GM19397 (cell line): ENCODE data around the gene CEP63.
A peak's percentile ranks its signal among the peaks of the same experiment; 100 is the strongest.

Source experiments
- ATAC-seq: cut with Tn5 transposase; IDR thresholded peaks from one replicate; pipeline ENCODE4 v1.9.1; 2021; ENCODE audit warnings: mild to moderate bottlenecking, moderate library complexity; ENCODE audit not compliant: unreplicated experiment

Gene CEP63

GRCh38 chr3:134485718-134486576 lies at the start of gene CEP63, which contains the start of gene ANAPC13:
CEP63 (plus strand) TSS chr3:134486057; CDS start chr3:134495321, 9,264 bp downstream.
ANAPC13 (minus strand) TSS chr3:134485985; CDS start chr3:134482904, 3,081 bp downstream.
- peak; percentile 87 for ATAC-seq

- no peak for ATAC-seq
Observed at GRCh38 chr3:134437211-134437752, 48.6 kb upstream of the CEP63 start.

GRCh38 chr3:134441321-134441720 lies 44.5 kb upstream of the CEP63 start:
- no peak for ATAC-seq

DNA sequence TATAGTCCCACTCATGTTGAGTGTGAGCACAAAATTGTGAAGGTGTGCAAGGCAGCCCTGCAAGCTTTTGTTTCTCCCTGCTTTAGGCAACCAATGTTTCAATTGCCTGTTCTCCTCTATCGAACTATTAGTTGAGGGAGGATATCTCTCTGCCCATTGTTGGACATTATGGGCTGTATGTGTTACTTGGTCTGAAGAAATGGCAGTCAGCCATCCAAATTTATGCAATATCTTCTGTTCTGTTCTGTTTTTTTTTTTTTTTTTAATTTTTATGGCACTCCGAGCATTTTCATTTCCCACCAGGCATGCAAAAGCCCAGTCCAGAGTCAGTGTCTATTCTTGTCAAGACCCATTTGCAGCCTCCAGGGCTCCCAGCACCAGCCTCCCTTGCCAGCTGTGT lies 44.0 kb upstream of the CEP63 start:
- no peak for ATAC-seq

DNA sequence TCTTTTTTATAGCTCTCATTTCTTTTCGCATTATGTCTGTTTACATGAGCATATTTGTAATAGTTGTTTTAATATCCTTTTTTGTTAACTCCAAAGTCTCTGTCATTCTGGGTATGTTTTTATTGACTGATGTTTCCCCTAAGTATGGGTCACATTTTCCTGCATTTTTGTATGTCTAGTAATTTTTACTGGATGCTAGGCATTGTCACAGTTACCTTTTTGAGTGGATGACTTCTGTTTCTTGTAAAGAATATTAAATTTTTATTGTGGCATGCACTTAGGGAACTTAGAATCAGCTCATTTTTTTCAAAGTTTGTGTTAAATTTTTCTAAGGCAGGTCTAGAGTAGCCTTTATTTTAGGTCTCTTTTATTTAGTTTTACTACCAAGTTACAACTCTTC lies 40.8 kb upstream of the CEP63 start:
- ATAC-seq: no peak

DNA sequence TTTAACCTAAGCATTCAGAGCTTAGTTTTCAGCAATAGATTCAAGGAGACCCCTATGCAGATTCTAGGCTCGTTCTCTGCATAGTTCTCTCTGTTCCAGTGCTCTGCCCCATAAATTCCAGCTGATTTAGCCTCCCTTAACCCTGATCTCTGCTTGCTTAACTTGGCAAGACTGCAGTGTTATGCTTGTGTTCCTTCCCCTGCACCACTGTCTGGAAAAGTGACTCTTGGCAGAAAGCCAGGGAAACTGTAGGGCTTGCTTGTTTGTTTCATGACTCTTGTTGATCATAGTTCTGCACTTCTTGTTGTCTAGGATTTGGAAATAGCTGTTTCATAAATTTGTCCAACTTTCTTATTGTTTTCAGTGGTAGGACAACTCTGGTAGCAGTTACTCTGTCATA lies 40.2 kb upstream of the CEP63 start:
- ATAC-seq: no peak

DNA sequence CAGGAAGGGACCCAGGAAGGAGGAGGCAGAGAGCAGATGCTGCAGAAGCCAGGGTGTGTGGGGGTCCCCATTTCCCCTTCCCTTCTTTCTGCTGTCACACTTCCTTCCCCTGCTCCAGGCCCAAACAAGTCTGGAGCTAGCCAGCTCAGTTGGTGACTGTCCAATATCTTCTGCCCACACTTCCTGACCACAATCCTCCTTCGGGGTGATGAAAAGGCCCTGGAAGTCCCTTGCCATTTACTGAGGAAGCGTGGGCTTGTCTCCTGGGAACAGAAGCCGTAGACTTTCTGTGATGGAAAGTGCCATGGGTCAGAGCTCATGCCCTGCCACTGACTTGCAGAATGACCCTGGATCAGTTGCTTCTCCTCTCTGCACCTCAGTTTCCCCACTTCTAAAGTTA lies 39.1 kb upstream of the CEP63 start:
- ATAC-seq: no peak

GRCh38 chr3:134447351-134447750 lies 38.5 kb upstream of the CEP63 start:
- ATAC-seq: no peak

GRCh38 chr3:134448664-134449063 lies 37.2 kb upstream of the CEP63 start:
- ATAC-seq: no peak

DNA sequence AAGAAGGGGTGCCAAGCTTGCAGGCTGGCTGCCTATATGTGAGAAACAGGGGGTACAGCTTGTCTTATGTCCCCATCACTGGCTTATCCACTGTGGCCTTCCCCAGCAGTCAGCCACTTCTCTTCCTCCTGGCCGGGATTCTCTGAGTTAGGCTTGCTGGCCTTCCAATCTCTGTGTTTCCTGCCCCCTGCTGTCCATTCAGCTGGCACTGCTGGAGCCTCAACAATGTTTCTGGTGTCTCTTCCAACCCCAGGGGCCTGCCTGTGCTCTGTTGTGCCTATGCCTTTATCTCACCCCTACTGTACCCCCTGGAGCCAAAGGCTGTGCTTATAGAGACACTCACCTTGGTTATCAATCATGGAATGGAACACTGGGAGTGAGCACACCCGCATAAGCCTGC lies 36.6 kb upstream of the CEP63 start:
- ATAC-seq: no peak

GRCh38 chr3:134449951-134450350 lies 35.9 kb upstream of the CEP63 start:
- ATAC-seq: no peak

DNA sequence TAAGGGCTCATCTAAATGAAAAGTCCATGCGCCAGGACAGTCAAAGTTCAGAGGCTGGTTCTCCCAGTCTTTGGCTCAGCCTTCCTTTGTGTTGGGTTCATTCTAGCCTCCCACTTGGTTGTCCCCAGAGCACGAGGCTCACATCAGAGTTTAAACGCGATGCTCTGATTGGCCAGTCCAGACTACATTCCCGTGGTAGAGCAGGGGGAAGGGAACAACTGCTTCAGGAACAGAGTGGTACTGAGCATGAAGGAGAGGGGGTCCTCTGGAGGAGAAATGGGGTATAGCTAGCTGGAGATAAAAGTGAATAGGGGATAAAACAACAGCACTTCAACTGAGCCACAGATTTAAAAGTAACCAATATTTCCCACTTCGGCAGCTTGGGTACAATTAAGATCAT lies 32.2 kb upstream of the CEP63 start:
- no peak for ATAC-seq

- no peak for ATAC-seq
Observed at GRCh38 chr3:134457376-134458074, 28.3 kb upstream of the CEP63 start.

- ATAC-seq: no peak
Observed at GRCh38 chr3:134458406-134458945, 27.4 kb upstream of the CEP63 start.

DNA sequence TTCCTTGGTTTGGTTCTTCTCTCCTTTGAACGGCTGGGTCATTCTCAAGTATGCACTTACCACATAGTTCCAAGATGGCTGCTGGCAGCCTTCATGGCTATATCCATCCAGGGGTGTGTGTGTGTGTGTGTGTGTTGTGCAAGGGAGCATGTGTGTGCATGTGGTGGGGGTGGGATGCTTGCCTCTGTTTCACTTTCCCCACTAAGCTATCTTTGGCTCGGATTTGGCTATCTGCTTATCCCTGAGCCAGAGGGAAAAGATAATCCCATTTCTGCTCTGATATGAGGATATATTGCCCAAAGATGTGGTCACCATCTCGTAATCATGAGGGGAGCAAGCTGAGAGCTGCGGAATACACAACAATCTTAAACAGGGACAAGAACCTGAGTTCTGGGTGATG lies 26.3 kb upstream of the CEP63 start:
- no peak for ATAC-seq

- no peak for ATAC-seq
Observed at GRCh38 chr3:134460965-134461364, 24.9 kb upstream of the CEP63 start.

GRCh38 chr3:134462331-134462941 lies 23.4 kb upstream of the CEP63 start:
- ATAC-seq: no peak

DNA sequence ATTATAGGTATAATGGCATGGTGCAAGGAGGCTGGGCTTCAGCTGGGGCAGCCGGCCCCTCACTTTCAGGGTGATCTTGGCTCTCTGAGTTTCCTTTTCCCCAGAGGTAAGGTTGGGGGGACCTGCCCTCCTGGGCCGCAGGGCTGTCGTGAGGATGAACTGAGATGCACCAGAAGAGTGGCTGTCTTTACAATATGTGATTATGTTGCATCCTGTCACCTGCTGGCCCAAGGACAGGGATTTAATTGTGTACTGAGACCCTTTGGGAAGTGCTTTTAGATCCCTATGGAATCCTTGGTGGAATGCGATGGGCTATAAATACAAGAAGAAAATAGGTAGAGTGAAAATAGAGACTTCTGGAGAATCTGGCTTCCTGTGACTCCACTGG lies 22.2 kb upstream of the CEP63 start:
- no peak for ATAC-seq

- ATAC-seq: no peak
Observed at GRCh38 chr3:134464064-134464688, 21.7 kb upstream of the CEP63 start.

- no peak for ATAC-seq
Observed at GRCh38 chr3:134464689-134465365, 21.0 kb upstream of the CEP63 start.
